Pancreas (tissue), 10 donors: ENCODE measurements around the gene SPACDR. TPM values are rescaled to one million over a fixed set of nuclear protein-coding genes. Genes with fewer than 3 reads are reported as not detected.

ENCODE experiments used
- ATAC-seq, 4 donors: fragments of 200-7000 bp; cut with Tn5 transposase; one replicate each; pipeline versions ENCODE4 v1.8.0 to v1.9.1; 2020; ENCODE audit warnings: mild to moderate bottlenecking in 4 of 4, moderate library complexity in 4 of 4
- DNase-seq, 6 donors: peaks; one replicate each; pipeline ENCODE4 v3.0.0-alpha.2; 2020
- FAIRE-seq: peaks from 2 replicates; lab custom pipeline; 2012; peaks lifted over from hg19 to GRCh38; lab: Jason Lieb, UNC
- H3K27ac ChIP-seq, 4 donors: fragments of 200-600 bp; sonication (generic); 1 replicate in 3 of 4; 2 replicates in 1 of 4; pipeline versions ENCODE4 v1.5.0 to v1.8.0; 2020
- H3K27me3 ChIP-seq, 4 donors: fragments of 200-600 bp; one replicate each; pipeline ENCODE4 v1.8.0; 2021
- H3K36me3 ChIP-seq, 3 donors: fragments of 200-600 bp; sonication (generic) in 1 of 3; one replicate each; pipeline versions ENCODE4 v1.5.0 to v1.8.0; 2020 to 2021
- H3K4me1 ChIP-seq, 3 donors: fragments of 200-600 bp; one replicate each; pipeline ENCODE4 v1.8.0; 2021
- H3K4me3 ChIP-seq, 4 donors: fragments of 200-600 bp; sonication (generic) in 2 of 4; one replicate each; pipeline versions ENCODE4 v1.5.0 to v1.8.0; 2020 to 2021
- H3K9me3 ChIP-seq, 4 donors: fragments of 200-600 bp; one replicate each; pipeline ENCODE4 v1.8.0; 2021
- WGBS, 2 donors: extraction: QIAGEN DNeasy Blood & Tissue Kit; methylation state at CpG; one replicate each; pipeline ENCODE4 v1.1.7; 2013; 5-methylcytosine and 5-hydroxymethylcytosine counted together
- intact Hi-C, 3 donors: fragments of 100-400 bp; cut with DNase I; formaldehyde crosslinking; loops; one replicate each; pipeline versions ENCODE4 v1.11.1 to v1.14.2; 2022
- polyA plus RNA-seq, 2 donors: library from polyadenylated mRNA; stranded (reverse); fragments of 200-250 nt; gene quantifications; one replicate each; pipeline ENCODE4 v1.2.3, GENCODE V29; 2013
- total RNA-seq, 6 donors: library from RNA; stranded (reverse); fragmentation: NEBNext Ultra II Directional in 4 of 6; extraction: Animal tissue kit (Norgen Biotek cat#: 25700) in 4 of 6; gene quantifications; one replicate each; pipeline versions ENCODE4 v1.2.1 to v1.2.4, GENCODE V29; 2021 to 2023
- TF ChIP-seq, protein P1 (sequence below), 4 donors: fragments of 200-600 bp; sonication (generic) in 3 of 4; IDR thresholded peaks; one replicate each; pipeline versions ENCODE4 v1.5.0 to v1.8.0; 2021; ENCODE audit warnings: antibody characterized with exemption in 4 of 4
- donor health status: healthy with polysubstance abuse.
- donor health status: DM: no; HTN: no; CAD: no; lungs with moderate emphysema.
- donor health status: DM: no; HTN: no; CAD: no.
- donor health status: control.
- donor health status: control.
- donor health status: Bipolar disorder and iron deficiency.
- donor health status: DM: yes; HTN: yes; CAD: no.
- donor health status: DM: no; HTN: no; CAD: no.
- donor health status: DM: no; HTN: no; CAD: no.
- donor health status: DM: yes; HTN: yes; CAD: no.

SPACDR gene, protein sequence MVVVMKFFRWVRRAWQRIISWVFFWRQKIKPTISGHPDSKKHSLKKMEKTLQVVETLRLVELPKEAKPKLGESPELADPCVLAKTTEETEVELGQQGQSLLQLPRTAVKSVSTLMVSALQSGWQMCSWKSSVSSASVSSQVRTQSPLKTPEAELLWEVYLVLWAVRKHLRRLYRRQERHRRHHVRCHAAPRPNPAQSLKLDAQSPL
- total RNA-seq (under 1 TPM in 2 of 6 donors, not detected in 4; 0.24 to 0.28 TPM), polyA plus RNA-seq (under 1 TPM; 0.34 to 0.68 TPM)

- intact Hi-C loops = loop anchor here in 1 of 3 donors (10.0 kb wide), 1 partner anchor 221 kb away; no protein-coding TSS in a partner anchor
- Histone ChIP-seq H3K36me3 (no peaks in the 10 kb centered on the region), H3K4me3 (no peak within 1 kb of the TSS), H3K27ac (no peak within 1 kb of the TSS), H3K4me1 (peaks cover 0 to 5% (median 0%) of the 10 kb centered on the region in 3 donors), H3K27me3 (no peaks in the 10 kb centered on the region), H3K9me3 (no peaks in the 10 kb centered on the region)
- WGBS, 2 donors = 71 to 80% methylated on average over 7 of the region's 7 CpGs
- no peak for DNase-seq
- TF ChIP-seq, protein P1, sequence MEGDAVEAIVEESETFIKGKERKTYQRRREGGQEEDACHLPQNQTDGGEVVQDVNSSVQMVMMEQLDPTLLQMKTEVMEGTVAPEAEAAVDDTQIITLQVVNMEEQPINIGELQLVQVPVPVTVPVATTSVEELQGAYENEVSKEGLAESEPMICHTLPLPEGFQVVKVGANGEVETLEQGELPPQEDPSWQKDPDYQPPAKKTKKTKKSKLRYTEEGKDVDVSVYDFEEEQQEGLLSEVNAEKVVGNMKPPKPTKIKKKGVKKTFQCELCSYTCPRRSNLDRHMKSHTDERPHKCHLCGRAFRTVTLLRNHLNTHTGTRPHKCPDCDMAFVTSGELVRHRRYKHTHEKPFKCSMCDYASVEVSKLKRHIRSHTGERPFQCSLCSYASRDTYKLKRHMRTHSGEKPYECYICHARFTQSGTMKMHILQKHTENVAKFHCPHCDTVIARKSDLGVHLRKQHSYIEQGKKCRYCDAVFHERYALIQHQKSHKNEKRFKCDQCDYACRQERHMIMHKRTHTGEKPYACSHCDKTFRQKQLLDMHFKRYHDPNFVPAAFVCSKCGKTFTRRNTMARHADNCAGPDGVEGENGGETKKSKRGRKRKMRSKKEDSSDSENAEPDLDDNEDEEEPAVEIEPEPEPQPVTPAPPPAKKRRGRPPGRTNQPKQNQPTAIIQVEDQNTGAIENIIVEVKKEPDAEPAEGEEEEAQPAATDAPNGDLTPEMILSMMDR (IDR thresholded peaks at IDR 0.05) = no peak
- ATAC-seq = no peak
- no peak for FAIRE-seq
Observed at GRCh38 chr7:100464210-100464660, at the start of gene SPACDR. Gene SPACDR (minus strand): TSS chr7:100464260. CDS start chr7:100464025, 235 bp downstream.

GRCh38 chr7:100513212-100513810, 49.3 kb upstream of the SPACDR start:
- intact Hi-C loops = no loop called here
- Histone ChIP-seq H3K9me3 (no peaks in the 10 kb centered on the region), H3K27me3 (no peaks in the 10 kb centered on the region), H3K27ac (no peak overlapping the region), H3K36me3 (no peaks in the 10 kb centered on the region), H3K4me1 (no peaks in the 10 kb centered on the region), H3K4me3 (no peak overlapping the region)
- TF ChIP-seq, protein P1 (IDR thresholded peaks at IDR 0.05) = no peak
- no peak for FAIRE-seq
- DNase-seq = no peak
- WGBS, 2 donors = 77 to 78% methylated on average over 9 of the region's 9 CpGs
- ATAC-seq = no peak

DNA sequence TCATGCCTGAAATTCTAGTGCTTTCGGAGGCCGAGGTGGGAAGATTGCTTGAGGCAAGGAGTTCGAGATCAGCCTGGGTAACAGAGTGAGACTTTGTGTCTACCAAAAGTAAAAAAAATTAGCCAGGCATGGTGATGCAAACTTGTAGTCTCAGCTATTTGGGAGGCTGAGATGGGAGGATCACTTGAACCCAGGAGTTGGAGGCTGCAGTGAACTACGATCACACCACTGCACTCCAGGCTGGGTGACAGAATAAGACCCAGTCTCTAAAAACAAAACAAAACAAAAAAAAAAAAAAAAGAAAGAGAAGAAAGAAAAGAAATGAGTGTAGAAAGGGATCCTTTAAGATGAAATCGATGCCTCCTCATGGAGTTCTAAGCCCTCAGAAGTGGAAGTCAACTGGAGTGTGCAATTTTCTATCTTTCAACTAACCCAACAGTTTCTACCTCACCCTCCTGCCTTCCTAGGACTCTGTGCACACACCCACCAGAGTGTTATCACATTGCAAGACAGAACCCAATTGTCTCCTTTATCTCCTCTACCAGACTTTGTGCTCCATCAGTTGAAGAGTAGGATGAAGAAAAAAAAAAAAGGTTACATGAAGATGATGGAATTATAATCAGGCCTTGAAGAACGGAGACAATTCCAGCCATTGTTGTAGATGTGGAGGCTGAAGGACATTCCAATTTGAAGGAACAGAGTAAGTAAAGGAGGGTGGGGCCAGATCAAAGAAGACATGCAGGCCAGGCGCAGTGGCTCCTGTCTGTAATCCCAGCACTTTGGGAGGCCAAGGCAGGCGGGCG, 46.6 kb upstream of the SPACDR start:
- intact Hi-C loops = no loop called here
- Histone ChIP-seq H3K4me3 (no peak overlapping the region), H3K27me3 (no peaks in the 10 kb centered on the region), H3K4me1 (no peaks in the 10 kb centered on the region), H3K36me3 (no peaks in the 10 kb centered on the region), H3K27ac (no peak overlapping the region), H3K9me3 (no peaks in the 10 kb centered on the region)
- no peak for ATAC-seq
- WGBS, 2 donors = 91 to 92% methylated on average over 9 of the region's 9 CpGs
- TF ChIP-seq, protein P1 (IDR thresholded peaks at IDR 0.05) = no peak
- DNase-seq = no peak
- no peak for FAIRE-seq

- no peak for FAIRE-seq
- Histone ChIP-seq H3K27ac (peak overlapping the region; percentile 3 to 73 (median 56)), H3K4me1 (no peaks in the 10 kb centered on the region), H3K9me3 (no peaks in the 10 kb centered on the region), H3K36me3 (no peaks in the 10 kb centered on the region), H3K4me3 (no peak overlapping the region), H3K27me3 (no peaks in the 10 kb centered on the region)
- ATAC-seq = peak; percentile 80 to 92 (median 88)
- 37 to 41% methylated on average over 15 of the region's 15 CpGs for WGBS, 2 donors
- TF ChIP-seq, protein P1 (IDR thresholded peaks at IDR 0.05) = no peak
- peak; percentile 44 to 86 (median 79) for DNase-seq
- intact Hi-C loops = no loop called here
Observed at GRCh38 chr7:100509231-100509630, 45.2 kb upstream of the SPACDR start.
